Psoas muscle (tissue), 8 donors: Measurements from ENCODE around the gene CAPN2. TPM values are rescaled to one million over a fixed set of nuclear protein-coding genes. Genes with fewer than 3 reads are reported as not detected.

Source experiments
- ATAC-seq, 4 donors: fragments of 200-7000 bp; cut with Tn5 transposase; one replicate each; pipeline ENCODE4 v1.9.1; 2020; ENCODE audit warnings: moderate library complexity in 3 of 4, mild to moderate bottlenecking in 2 of 4
- DNase-seq, 2 donors: peaks; one replicate each; pipeline ENCODE4 v3.0.0-alpha.2; 2020
- H3K27ac ChIP-seq: fragments of 200-600 bp; one replicate; pipeline ENCODE4 v1.8.0; 2022
- H3K27me3 ChIP-seq, 3 donors: fragments of 200-600 bp in 1 of 3; one replicate each; pipeline versions ENCODE4 v1.6.1 to v1.8.0; 2013 to 2022; ENCODE audit warnings: low read length in 2 of 3, mild to moderate bottlenecking in 2 of 3, moderate library complexity in 1 of 3; ENCODE audit not compliant: insufficient read depth in 3 of 3
- H3K36me3 ChIP-seq, 2 donors: fragments of 200-600 bp in 1 of 2; one replicate each; pipeline versions ENCODE4 v1.6.1 to v1.8.0; 2013 to 2022; ENCODE audit warnings: low read depth in 1 of 2, mild to moderate bottlenecking in 1 of 2, moderate library complexity in 1 of 2; ENCODE audit not compliant: insufficient read depth in 1 of 2
- H3K4me1 ChIP-seq: fragments of 200-600 bp; one replicate; pipeline ENCODE4 v1.8.0; 2022
- H3K4me3 ChIP-seq: fragments of 200-600 bp; one replicate; pipeline ENCODE4 v1.8.0; 2022; ENCODE audit warnings: mild to moderate bottlenecking
- H3K9me3 ChIP-seq: fragments of 200-600 bp; one replicate; pipeline ENCODE4 v1.8.0; 2022
- CTCF ChIP-seq: fragments of 200-600 bp; IDR thresholded peaks from one replicate; pipeline ENCODE4 v1.8.0; 2022; ENCODE audit warnings: antibody characterized with exemption
- WGBS, 3 donors: extraction: QIAGEN DNeasy Blood & Tissue Kit; methylation state at CpG; one replicate each; pipeline versions ENCODE4 v1.1.6 to v1.1.7; 2013; 5-methylcytosine and 5-hydroxymethylcytosine counted together
- intact Hi-C, 2 donors: fragments of 100-400 bp; cut with DNase I; formaldehyde crosslinking; loops; one replicate each; pipeline versions ENCODE4 v1.11.0 to v1.14.2; 2022
- polyA plus RNA-seq, 3 donors: library from polyadenylated mRNA; stranded (reverse); fragments of 200-250 nt; gene quantifications; one replicate each; pipeline ENCODE4 v1.2.3, GENCODE V29; 2013
- total RNA-seq, 4 donors: library from RNA; stranded (reverse); fragmentation: NEBNext Ultra II Directional in 2 of 4; extraction: Animal tissue kit (Norgen Biotek cat#: 25700) in 2 of 4; gene quantifications; one replicate each; pipeline versions ENCODE4 v1.2.1 to v1.2.4, GENCODE V29; 2021 to 2023
- donor health status: healthy with polysubstance abuse.
- donor health status: DM: no; HTN: no; CAD: no; lungs with moderate emphysema.
- donor health status: Bipolar disorder and iron deficiency.
- donor health status: healthy.
- donor health status: DM: yes; HTN: yes; CAD: no.
- donor health status: DM: no; HTN: no; CAD: no.
- donor health status: DM: no; HTN: no; CAD: no.
- donor health status: DM: yes; HTN: yes; CAD: no.

CAPN2 gene
- total and polyA plus RNA-seq, 7 donors: 47.6 to 157 (median 105) TPM

- Histone ChIP-seq H3K27me3 (no peaks in the 10 kb centered on the region), H3K27ac (no peak overlapping the region), H3K9me3 (no peaks in the 10 kb centered on the region), H3K4me1 (no peaks in the 10 kb centered on the region), H3K36me3 (peaks cover 10 to 100% of the 10 kb centered on the region in 2 donors), H3K4me3 (no peak overlapping the region)
- ATAC-seq: no peak
- DNase-seq: no peak
- intact Hi-C loops: no loop called here
- no peak for TF ChIP-seq CTCF
- WGBS, 3 donors: 92% methylated on average over 17 of the region's 17 CpGs
Observed at GRCh38 chr1:223754681-223755431, 42.5 kb downstream of the CAPN2 start.

GRCh38 chr1:223755432-223755792 is 43.1 kb downstream of the CAPN2 start:
- no peaks in the 10 kb centered on the region for H3K9me3 ChIP-seq
- no peak overlapping the region for H3K27ac ChIP-seq
- H3K27me3 ChIP-seq: no peaks in the 10 kb centered on the region
- peaks cover 14 to 100% of the 10 kb centered on the region in 2 donors for H3K36me3 ChIP-seq
- ATAC-seq (no peak), DNase-seq (no peak)
- no peak for TF ChIP-seq CTCF
- no peaks in the 10 kb centered on the region for H3K4me1 ChIP-seq
- 90 to 91% (median 90%) methylated on average over 9 of the region's 9 CpGs for WGBS, 3 donors
- no peak overlapping the region for H3K4me3 ChIP-seq
- intact Hi-C loops: no loop called here

GRCh38 chr1:223755992-223756775 is 43.8 kb downstream of the CAPN2 start:
- no peak for DNase-seq
- Histone ChIP-seq H3K9me3 (no peaks in the 10 kb centered on the region), H3K27me3 (no peaks in the 10 kb centered on the region), H3K36me3 (peaks cover 17 to 100% of the 10 kb centered on the region in 2 donors), H3K4me1 (no peaks in the 10 kb centered on the region), H3K4me3 (no peak overlapping the region), H3K27ac (no peak overlapping the region)
- TF ChIP-seq CTCF: no peak
- 82 to 86% (median 85%) methylated on average over 13 of the region's 13 CpGs for WGBS, 3 donors
- ATAC-seq: no peak
- intact Hi-C loops: no loop called here

- Histone ChIP-seq H3K9me3 (no peaks in the 10 kb centered on the region), H3K27me3 (no peaks in the 10 kb centered on the region), H3K4me1 (no peaks in the 10 kb centered on the region), H3K36me3 (peaks cover 20 to 100% of the 10 kb centered on the region in 2 donors), H3K27ac (no peak overlapping the region), H3K4me3 (no peak overlapping the region)
- ATAC-seq: no peak
- intact Hi-C loops: no loop called here
- no peak for TF ChIP-seq CTCF
- 89 to 93% (median 93%) methylated on average over 20 of the region's 20 CpGs for WGBS, 3 donors
- DNase-seq: no peak
Observed at GRCh38 chr1:223756806-223757700, 44.7 kb downstream of the CAPN2 start.
